Suprapubic skin (tissue), 4 donors: ENCODE data around the gene RNASEH1. TPM values are rescaled to one million over a fixed set of nuclear protein-coding genes. Genes with fewer than 3 reads are reported as not detected.
"Not testable (repeated sequence)": the region's sequence is repeated elsewhere in the genome, so short reads cannot be mapped to it uniquely, and the experiment has no call there.

Source experiments
- DNase-seq, 2 donors: peaks; one replicate each; pipeline ENCODE4 v3.0.0-alpha.2; 2019; ENCODE audit warnings: low spot score in 2 of 2
- H3K27ac ChIP-seq: fragments of 200-600 bp; sonication (generic); one replicate; pipeline ENCODE4 v1.5.1; 2019
- H3K27me3 ChIP-seq: fragments of 200-600 bp; sonication (generic); one replicate; pipeline ENCODE4 v1.5.1; 2019
- H3K36me3 ChIP-seq: fragments of 200-600 bp; sonication (generic); one replicate; pipeline ENCODE4 v1.5.1; 2019
- H3K4me1 ChIP-seq: fragments of 200-600 bp; sonication (generic); one replicate; pipeline ENCODE4 v1.5.1; 2019
- H3K4me3 ChIP-seq: fragments of 200-600 bp; sonication (generic); one replicate; pipeline ENCODE4 v1.5.1; 2019; ENCODE audit warnings: mild to moderate bottlenecking
- H3K9me3 ChIP-seq: fragments of 200-600 bp; sonication (generic); one replicate; pipeline ENCODE4 v1.5.1; 2019
- EP300 ChIP-seq: sonication (generic); formaldehyde crosslinking; IDR thresholded peaks from one replicate; pipeline ENCODE4 v1.6.1; 2017; ENCODE audit warnings: antibody characterized with exemption
- POLR2A ChIP-seq, 2 donors: fragments of 450-650 bp; IDR thresholded peaks; one replicate each; pipeline ENCODE4 v1.6.1; 2017; ENCODE audit warnings: antibody characterized with exemption in 2 of 2, mild to moderate bottlenecking in 2 of 2, moderate library complexity in 2 of 2
- POLR2AphosphoS5 ChIP-seq, 3 donors: sonication (generic); formaldehyde crosslinking; IDR thresholded peaks; one replicate each; pipeline ENCODE4 v1.6.1; 2017; ENCODE audit warnings: antibody characterized with exemption in 3 of 3
- WGBS: methylation state at CpG from one replicate; pipeline ENCODE4 v1.1.5; 2018; 5-methylcytosine and 5-hydroxymethylcytosine counted together
- total RNA-seq, 4 donors: library from RNA; depleted of rRNA; stranded (reverse); fragments of >200 nt; gene quantifications; one replicate each; pipeline ENCODE4 v1.1.0, GENCODE V29; 2016
- TF ChIP-seq, protein P1 (sequence below), 2 donors: fragments of 200-600 bp in 1 of 2; fragments of 450-650 bp in 1 of 2; sonication (generic) in 1 of 2; IDR thresholded peaks; one replicate each; pipeline ENCODE4 v1.5.1; 2016 to 2019; ENCODE audit warnings: antibody characterized with exemption in 2 of 2, mild to moderate bottlenecking in 1 of 2, moderate library complexity in 1 of 2

The RNASEH1 gene
- total RNA-seq, 4 donors from 2014 or later = 9.8 to 18.1 (median 15.4) TPM

DNA sequence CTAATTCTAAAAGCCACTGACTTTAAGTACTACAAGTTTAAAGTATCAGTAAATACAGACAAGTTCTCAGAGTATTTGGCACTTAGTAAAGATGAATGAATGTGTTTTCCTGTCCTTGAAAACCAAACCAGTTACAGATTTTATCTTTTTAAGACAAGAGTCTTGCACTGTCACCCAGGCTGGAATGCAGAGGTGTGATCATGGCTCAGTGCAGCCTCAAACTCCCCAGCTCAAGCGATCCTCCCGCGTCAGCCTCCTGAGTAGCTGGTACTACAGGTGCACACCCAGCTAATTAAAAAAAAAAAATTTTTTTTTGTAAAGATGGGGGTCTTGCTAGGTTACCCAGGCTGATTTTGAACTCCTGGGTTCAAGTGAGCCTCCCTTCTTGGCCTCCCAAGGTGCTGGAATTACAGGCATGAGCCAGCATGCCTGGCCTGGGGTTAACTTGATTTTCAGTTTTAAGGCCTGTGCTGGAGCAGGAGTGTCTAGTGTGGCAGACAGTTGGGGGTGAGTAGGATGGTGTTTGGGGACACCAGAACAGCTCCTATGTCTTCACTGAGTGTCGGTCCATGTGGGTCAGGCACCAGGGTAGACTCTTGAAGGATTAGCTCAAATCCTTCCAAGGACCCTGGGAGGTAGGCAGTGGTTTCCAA, 26.6 kb upstream of the RNASEH1 start:
- Histone ChIP-seq H3K36me3 (peaks cover 47% of the 10 kb centered on the region), H3K27ac (peak overlapping the region; percentile 41), H3K9me3 (no peaks in the 10 kb centered on the region), H3K4me1 (no peaks in the 10 kb centered on the region), H3K27me3 (no peaks in the 10 kb centered on the region), H3K4me3 (no peak overlapping the region)
- no peak for DNase-seq
- no peak for TF ChIP-seq POLR2AphosphoS5 (IDR thresholded peaks at IDR 0.05)
- WGBS = 73% methylated on average over 4 of the region's 4 CpGs

DNA sequence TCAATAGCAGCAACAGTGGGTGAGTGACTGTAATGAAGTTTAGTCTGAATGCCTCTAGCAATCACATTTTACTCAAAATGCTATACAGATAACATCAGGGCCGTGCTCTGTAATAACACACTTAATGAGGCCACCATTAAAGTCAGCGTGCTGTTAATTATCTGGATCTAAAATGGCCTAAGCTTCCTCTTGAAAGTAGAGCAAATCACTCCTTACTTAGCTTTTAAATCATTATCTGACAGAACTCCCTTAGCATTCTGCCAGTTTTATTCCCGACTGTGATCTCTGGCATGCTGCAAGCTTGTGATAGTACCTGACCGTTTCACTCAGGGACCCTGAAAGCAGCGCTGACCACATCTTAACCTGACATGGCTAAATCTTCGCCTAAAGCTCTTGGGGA, 25.9 kb upstream of the RNASEH1 start:
- TF ChIP-seq POLR2AphosphoS5 (IDR thresholded peaks at IDR 0.05) (no peak), EP300 (no peak), POLR2A (IDR thresholded peaks at IDR 0.05) (no peak)
- TF ChIP-seq, protein P1, sequence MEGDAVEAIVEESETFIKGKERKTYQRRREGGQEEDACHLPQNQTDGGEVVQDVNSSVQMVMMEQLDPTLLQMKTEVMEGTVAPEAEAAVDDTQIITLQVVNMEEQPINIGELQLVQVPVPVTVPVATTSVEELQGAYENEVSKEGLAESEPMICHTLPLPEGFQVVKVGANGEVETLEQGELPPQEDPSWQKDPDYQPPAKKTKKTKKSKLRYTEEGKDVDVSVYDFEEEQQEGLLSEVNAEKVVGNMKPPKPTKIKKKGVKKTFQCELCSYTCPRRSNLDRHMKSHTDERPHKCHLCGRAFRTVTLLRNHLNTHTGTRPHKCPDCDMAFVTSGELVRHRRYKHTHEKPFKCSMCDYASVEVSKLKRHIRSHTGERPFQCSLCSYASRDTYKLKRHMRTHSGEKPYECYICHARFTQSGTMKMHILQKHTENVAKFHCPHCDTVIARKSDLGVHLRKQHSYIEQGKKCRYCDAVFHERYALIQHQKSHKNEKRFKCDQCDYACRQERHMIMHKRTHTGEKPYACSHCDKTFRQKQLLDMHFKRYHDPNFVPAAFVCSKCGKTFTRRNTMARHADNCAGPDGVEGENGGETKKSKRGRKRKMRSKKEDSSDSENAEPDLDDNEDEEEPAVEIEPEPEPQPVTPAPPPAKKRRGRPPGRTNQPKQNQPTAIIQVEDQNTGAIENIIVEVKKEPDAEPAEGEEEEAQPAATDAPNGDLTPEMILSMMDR (IDR thresholded peaks at IDR 0.05) = no peak
- Histone ChIP-seq H3K4me1 (peaks cover 2% of the 10 kb centered on the region), H3K27me3 (no peaks in the 10 kb centered on the region), H3K27ac (no peak overlapping the region), H3K9me3 (no peaks in the 10 kb centered on the region), H3K4me3 (no peak overlapping the region), H3K36me3 (peaks cover 53% of the 10 kb centered on the region)
- DNase-seq = no peak
- 77% methylated on average over 6 of the region's 6 CpGs for WGBS

DNA sequence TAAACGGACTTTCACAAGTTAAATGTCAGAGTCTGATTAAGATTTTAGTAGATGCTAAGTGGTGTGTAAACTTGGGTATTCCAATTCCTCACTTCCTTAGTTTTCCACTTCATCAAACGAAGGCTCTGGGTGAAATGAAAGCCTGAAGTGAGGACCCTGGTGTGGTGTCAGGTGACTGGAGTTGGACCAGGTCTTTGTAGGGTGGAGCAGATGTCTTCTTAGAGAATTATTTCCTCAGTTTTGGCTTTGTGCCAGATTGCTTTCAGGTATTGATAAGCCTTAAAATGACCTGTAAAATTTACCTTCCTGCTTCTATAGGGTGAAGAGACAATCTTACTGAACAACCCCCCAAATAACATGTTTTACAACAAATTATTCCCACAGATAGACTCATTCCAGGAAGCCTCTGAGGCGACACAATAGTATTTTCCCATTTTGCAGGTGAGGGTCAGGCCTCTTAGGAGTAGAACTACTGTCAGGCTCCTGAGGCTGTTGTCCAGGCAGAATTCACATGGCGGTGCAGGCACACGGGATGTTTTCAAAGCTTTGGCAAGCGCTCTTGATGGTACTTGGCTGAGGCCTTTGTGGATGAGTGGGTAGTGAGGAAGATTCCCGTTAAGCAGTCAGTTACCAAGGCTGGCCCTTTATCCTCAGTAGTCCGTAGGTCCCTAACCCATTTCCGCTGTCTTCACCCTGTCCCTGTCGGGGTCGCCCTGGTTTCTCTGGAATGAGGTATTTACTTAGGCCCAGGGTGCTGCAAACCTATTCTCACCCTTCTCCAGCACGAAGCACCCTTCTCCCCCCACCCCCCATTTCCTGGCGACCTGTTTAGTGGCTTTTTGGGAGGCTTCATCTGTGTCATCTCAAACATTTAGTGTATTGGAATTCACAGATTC, 23.5 kb upstream of the RNASEH1 start:
- Histone ChIP-seq H3K27ac (no peak overlapping the region), H3K4me1 (peaks cover 24% of the 10 kb centered on the region), H3K4me3 (no peak overlapping the region), H3K36me3 (peaks cover 71% of the 10 kb centered on the region), H3K9me3 (no peaks in the 10 kb centered on the region), H3K27me3 (no peaks in the 10 kb centered on the region)
- 88% methylated on average over 13 of the region's 13 CpGs for WGBS
- TF ChIP-seq POLR2AphosphoS5 (IDR thresholded peaks at IDR 0.05) = no peak
- no peak for TF ChIP-seq EP300
- TF ChIP-seq POLR2A (IDR thresholded peaks at IDR 0.05) = no peak
- TF ChIP-seq, protein P1 (IDR thresholded peaks at IDR 0.05) = no peak
- DNase-seq = no peak

DNA sequence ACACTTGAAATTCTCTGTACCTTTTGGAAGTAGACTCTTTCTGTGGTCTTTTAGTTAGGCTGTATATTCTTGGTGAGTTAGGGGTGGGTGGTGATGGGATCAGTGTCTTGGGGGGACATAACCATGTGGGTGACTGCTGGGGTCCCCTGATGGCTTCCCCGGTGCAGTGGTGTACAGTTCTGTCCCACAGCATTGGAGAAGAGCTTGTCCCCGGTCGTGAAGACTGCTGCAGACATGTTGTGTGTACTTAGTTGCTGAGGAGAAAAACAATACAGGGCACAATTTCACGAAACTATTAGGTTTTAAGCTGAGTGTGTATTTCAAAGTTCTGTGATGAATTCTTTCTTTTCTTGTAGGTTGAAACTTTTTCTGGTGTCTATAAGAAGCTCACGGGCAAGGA, 22.3 kb upstream of the RNASEH1 start:
- Histone ChIP-seq H3K27ac (no peak overlapping the region), H3K36me3 (peaks cover 69% of the 10 kb centered on the region), H3K4me3 (no peak overlapping the region), H3K27me3 (no peaks in the 10 kb centered on the region), H3K4me1 (peaks cover 33% of the 10 kb centered on the region), H3K9me3 (no peaks in the 10 kb centered on the region)
- 78% methylated on average over 5 of the region's 5 CpGs for WGBS
- no peak for DNase-seq
- TF ChIP-seq POLR2AphosphoS5 (IDR thresholded peaks at IDR 0.05) = no peak

DNA sequence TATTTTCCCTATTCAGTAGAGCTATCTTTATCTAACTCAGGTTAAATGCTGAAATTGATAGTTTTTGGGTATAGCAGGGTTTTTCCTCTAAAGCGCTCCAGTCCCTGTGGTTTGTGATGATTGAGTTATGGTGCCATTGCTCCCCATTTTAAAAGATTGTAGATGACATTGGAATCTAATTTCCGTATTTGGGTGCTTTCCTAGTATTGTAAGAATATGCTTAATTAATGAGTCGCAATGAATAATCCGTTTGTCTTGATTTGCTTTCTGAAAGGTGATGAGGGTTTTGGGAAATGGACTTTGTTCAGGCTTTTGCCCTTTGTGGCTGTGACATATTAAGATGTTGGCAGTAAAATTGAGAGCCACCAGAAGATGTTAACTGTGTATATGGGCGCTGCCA, 20.9 kb upstream of the RNASEH1 start:
- H3K27ac ChIP-seq = no peak overlapping the region
- no peak overlapping the region for H3K4me3 ChIP-seq
- H3K9me3 ChIP-seq = no peaks in the 10 kb centered on the region
- TF ChIP-seq, protein P1 (IDR thresholded peaks at IDR 0.05) = no peak
- TF ChIP-seq EP300 = no peak
- no peak for TF ChIP-seq POLR2AphosphoS5 (IDR thresholded peaks at IDR 0.05)
- no peak for TF ChIP-seq POLR2A (IDR thresholded peaks at IDR 0.05)
- no peak for DNase-seq
- no peaks in the 10 kb centered on the region for H3K27me3 ChIP-seq
- peaks cover 36% of the 10 kb centered on the region for H3K4me1 ChIP-seq
- H3K36me3 ChIP-seq = peaks cover 61% of the 10 kb centered on the region
- WGBS = 77% methylated on average over 5 of the region's 5 CpGs

DNA sequence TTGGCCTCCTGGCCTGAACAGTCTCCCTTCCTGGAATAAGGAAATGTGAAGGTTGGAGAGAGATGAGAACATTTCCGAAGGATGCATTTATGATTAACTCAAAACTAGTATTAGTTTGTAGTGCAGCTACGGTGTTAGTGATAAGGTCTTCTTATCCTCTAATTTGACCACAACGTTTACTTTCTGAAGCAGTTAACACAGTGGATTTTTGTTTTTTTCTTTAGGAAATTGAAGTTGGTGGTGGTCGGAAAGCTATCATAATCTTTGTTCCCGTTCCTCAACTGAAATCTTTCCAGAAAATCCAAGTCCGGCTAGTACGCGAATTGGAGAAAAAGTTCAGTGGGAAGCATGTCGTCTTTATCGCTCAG, 18.1 kb upstream of the RNASEH1 start:
- Histone ChIP-seq H3K27ac (peak overlapping the region; percentile 94), H3K36me3 (peaks cover 39% of the 10 kb centered on the region), H3K4me3 (peak overlapping the region; percentile 73), H3K4me1 (peaks cover 36% of the 10 kb centered on the region)
- not testable (repeated sequence) for H3K27me3 ChIP-seq, H3K9me3 ChIP-seq, DNase-seq
- WGBS = 75% methylated on average over 10 of the region's 10 CpGs
